ENCODE results near the gene ACADVL.

The ACADVL gene

GRCh38 chr17:7253082-7253481, 33.3 kb downstream of the ACADVL start:
- TF ChIP-seq POLR2AphosphoS5 (IDR thresholded peaks at IDR 0.05; ENCODE audit: borderline replicate concordance, low read depth, low read length) (no peak), FOXP2 (optimal IDR thresholded peaks at IDR 0.05; ENCODE audit: control extremely low read depth, extremely low read length, insufficient read depth) (no peak), EZH2 (IDR thresholded peaks at IDR 0.05) (no peak)
- H3K4me3 ChIP-seq: peak overlapping the region; percentile 91
- no peak for DNase-seq (ENCODE audit: low read depth, low spot score)
- no peaks in the 10 kb centered on the region for H3K9me3 ChIP-seq (ENCODE audit: low read depth, low read length)
- H3K27ac ChIP-seq: peak overlapping the region; percentile 93; the same call in 1 of the 2 replicates
- peaks cover 15% of the 10 kb centered on the region for H3K36me3 ChIP-seq (ENCODE audit: insufficient read depth, low read length)
- H3K9ac ChIP-seq (ENCODE audit: insufficient read length): peak overlapping the region; percentile 90

GRCh38 chr17:7254511-7254910, 34.8 kb downstream of the ACADVL start:
- TF ChIP-seq FOXP2 (optimal IDR thresholded peaks at IDR 0.05; ENCODE audit: control extremely low read depth, extremely low read length, insufficient read depth): no peak
- TF ChIP-seq POLR2AphosphoS5 (IDR thresholded peaks at IDR 0.05; ENCODE audit: borderline replicate concordance, low read depth, low read length): no peak
- TF ChIP-seq EZH2 (IDR thresholded peaks at IDR 0.05): no peak
- no peak overlapping the region for H3K27ac ChIP-seq

DNA sequence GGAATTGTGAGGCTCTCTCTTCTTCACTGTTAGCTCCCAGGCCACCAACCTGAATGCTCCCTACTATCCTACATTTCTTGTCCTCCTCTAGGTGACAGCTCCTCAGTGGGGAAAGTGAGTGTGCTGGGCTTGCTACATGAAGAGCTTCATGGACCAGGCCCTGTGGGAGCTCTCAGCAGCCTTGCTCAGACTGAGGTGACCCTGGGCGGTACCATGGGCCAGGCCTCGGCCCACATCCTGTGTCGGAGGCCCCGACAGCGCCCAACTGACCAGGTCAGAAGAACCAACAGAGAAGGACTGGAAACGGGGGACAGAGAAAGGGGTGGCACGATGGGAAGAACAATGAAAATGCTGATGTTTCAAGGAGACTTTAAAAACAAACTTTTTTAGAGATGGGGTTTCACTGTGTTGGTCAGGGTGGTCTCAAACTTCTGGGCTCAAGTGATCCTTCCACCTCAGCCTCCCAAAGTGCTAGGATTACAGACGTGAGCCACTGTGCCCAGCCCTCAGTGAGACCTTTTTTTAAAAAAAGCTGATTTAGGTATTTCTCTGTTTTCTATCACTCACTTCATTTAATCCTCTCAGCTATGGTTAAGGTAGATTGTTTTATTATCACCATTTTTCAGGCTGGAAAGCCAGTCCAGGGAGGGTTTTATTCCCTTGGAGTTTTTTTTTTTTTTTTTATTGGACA, 37.2 kb downstream of the ACADVL start:
- TF ChIP-seq FOXP2 (optimal IDR thresholded peaks at IDR 0.05; ENCODE audit: control extremely low read depth, extremely low read length, insufficient read depth) (no peak), EZH2 (IDR thresholded peaks at IDR 0.05) (no peak), POLR2AphosphoS5 (IDR thresholded peaks at IDR 0.05; ENCODE audit: borderline replicate concordance, low read depth, low read length) (no peak)
- H3K36me3 ChIP-seq (ENCODE audit: insufficient read depth, low read length): peaks cover 32% of the 10 kb centered on the region
- H3K4me3 ChIP-seq: no peak overlapping the region
- DNase-seq (ENCODE audit: low read depth, low spot score): no peak
- no peaks in the 10 kb centered on the region for H3K9me3 ChIP-seq (ENCODE audit: low read depth, low read length)
- H3K9ac ChIP-seq (ENCODE audit: insufficient read length): no peak overlapping the region
- no peak overlapping the region for H3K27ac ChIP-seq

More at GRCh38 chr17:7254511-7254910, 34.8 kb downstream of the ACADVL start:
- Histone ChIP-seq H3K9me3 (ENCODE audit: low read depth, low read length) (no peaks in the 10 kb centered on the region), H3K36me3 (ENCODE audit: insufficient read depth, low read length) (peaks cover 27% of the 10 kb centered on the region), H3K9ac (ENCODE audit: insufficient read length) (no peak overlapping the region), H3K4me3 (no peak overlapping the region)
- DNase-seq (ENCODE audit: low read depth, low spot score): no peak

DNA sequence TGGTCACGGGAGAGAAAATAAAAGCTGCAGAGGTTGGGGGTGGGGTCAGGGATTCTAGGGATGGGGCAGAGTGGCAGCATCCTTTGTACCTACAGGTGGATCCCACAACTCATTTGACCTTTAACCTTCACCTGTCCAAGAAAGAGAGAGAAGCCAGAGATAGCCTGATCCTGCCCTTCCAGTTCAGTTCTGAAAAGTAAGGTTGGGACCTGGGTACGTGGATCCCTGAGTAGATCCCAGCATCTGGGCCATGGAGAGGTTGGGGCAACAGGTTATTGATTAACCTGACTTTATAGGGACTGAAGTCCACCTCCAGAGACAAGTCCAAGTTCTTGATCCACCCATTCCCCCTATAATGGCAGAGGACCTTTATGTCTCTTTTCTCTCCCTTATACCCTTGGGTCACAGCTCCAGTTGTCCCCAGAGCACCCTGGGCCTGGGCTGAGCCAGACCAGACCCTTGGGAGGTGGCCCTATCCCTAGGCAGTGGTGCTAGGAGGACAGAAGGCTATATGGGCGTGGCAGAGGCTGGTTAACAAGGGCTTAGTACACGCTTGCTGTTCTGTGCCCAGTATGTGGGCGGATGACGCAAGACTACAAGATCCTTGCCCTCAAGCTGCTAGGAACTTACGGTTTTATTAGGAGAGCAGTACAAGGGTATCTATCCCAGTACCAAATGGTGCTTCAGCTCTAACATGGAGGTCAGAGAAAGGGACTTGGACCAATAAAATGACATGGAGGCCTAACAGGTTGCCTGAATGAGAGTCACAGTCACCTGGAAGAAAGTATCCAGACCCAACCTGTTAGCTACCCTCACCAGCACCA, 39.2 kb downstream of the ACADVL start:
- H3K9me3 ChIP-seq (ENCODE audit: low read depth, low read length): no peaks in the 10 kb centered on the region
- H3K27ac ChIP-seq: peak overlapping the region; percentile 84
- peak overlapping the region; percentile 57 for H3K9ac ChIP-seq (ENCODE audit: insufficient read length)
- peaks cover 31% of the 10 kb centered on the region for H3K36me3 ChIP-seq (ENCODE audit: insufficient read depth, low read length)
- no peak overlapping the region for H3K4me3 ChIP-seq
- no peak for DNase-seq (ENCODE audit: low read depth, low spot score)
- TF ChIP-seq POLR2AphosphoS5 (IDR thresholded peaks at IDR 0.05; ENCODE audit: borderline replicate concordance, low read depth, low read length) (no peak), FOXP2 (optimal IDR thresholded peaks at IDR 0.05; ENCODE audit: control extremely low read depth, extremely low read length, insufficient read depth) (no peak), EZH2 (IDR thresholded peaks at IDR 0.05) (no peak)

GRCh38 chr17:7259555-7259889, 39.8 kb downstream of the ACADVL start:
- TF ChIP-seq EZH2 (IDR thresholded peaks at IDR 0.05) (no peak), POLR2AphosphoS5 (IDR thresholded peaks at IDR 0.05; ENCODE audit: borderline replicate concordance, low read depth, low read length) (no peak), FOXP2 (optimal IDR thresholded peaks at IDR 0.05; ENCODE audit: control extremely low read depth, extremely low read length, insufficient read depth) (no peak)
- peak overlapping the region; percentile 57 for H3K9ac ChIP-seq (ENCODE audit: insufficient read length)
- H3K36me3 ChIP-seq (ENCODE audit: insufficient read depth, low read length): peaks cover 25% of the 10 kb centered on the region
- no peaks in the 10 kb centered on the region for H3K9me3 ChIP-seq (ENCODE audit: low read depth, low read length)
- no peak for DNase-seq (ENCODE audit: low read depth, low spot score)
- peak overlapping the region; percentile 84 for H3K27ac ChIP-seq
- no peak overlapping the region for H3K4me3 ChIP-seq

DNA sequence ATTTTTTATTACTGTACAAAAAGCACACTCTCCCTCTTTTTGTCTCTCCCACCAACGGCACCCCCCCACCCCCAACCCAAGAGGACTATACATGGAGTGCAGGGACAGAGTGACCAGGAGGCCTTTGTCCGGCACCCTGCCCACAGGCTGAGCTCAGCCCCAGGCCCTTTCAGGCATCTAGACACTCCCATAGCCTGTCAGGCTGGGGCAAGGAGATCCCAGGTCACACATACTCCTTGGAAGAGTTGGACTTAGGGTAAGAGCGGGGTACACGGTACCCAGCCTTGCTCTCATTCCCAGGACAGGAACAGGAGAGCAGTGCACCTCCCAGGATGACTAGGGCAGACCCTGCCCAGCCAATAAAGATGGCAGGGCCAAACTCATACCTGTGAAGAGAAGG, 40.4 kb downstream of the ACADVL start:
- DNase-seq (ENCODE audit: low read depth, low spot score): no peak
- H3K4me3 ChIP-seq: no peak overlapping the region
- H3K9ac ChIP-seq (ENCODE audit: insufficient read length): no peak overlapping the region
- H3K27ac ChIP-seq: peak overlapping the region; percentile 84; the same call in 1 of the 2 replicates
- TF ChIP-seq POLR2AphosphoS5 (IDR thresholded peaks at IDR 0.05; ENCODE audit: borderline replicate concordance, low read depth, low read length) (no peak), FOXP2 (optimal IDR thresholded peaks at IDR 0.05; ENCODE audit: control extremely low read depth, extremely low read length, insufficient read depth) (no peak), EZH2 (IDR thresholded peaks at IDR 0.05) (no peak)
- H3K36me3 ChIP-seq (ENCODE audit: insufficient read depth, low read length): peaks cover 20% of the 10 kb centered on the region
- no peaks in the 10 kb centered on the region for H3K9me3 ChIP-seq (ENCODE audit: low read depth, low read length)

DNA sequence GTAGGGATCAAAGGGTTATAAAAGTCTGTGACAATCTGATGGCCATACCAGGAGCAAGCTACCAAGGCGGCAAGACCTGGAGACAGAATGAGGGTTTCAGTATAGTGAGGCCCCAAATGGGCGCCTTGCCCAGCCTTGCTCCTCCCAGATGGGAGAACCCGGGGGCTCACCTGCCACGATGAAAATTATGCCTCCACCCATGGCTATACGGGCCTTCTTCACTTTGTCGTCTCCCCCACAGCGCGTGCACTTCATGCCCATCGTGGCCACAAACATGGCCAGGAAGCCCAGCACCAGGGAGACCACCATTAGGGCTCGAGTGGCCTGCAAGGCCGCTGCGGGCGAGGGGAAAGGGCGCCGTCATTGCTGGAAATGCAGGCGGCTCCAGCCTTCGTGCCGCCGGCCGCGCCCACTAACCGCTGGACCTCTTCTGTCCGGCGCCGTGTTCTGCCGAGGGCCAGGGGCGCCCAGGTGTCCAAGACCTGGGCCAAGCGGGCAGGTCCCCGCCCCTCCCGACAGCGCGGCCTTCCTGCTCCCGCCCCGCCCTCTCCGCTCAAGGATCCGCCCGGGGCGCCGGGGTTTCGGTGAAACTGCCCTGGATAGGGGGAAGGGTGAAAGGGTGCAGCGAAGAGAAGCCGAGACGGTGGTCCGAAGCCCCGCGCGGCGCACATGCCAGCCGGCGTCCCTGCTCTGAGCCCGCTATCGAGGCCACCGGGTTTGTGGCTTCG, 41.1 kb downstream of the ACADVL start:
- Histone ChIP-seq H3K9me3 (ENCODE audit: low read depth, low read length) (no peaks in the 10 kb centered on the region), H3K9ac (ENCODE audit: insufficient read length) (no peak overlapping the region), H3K4me3 (no peak overlapping the region), H3K27ac (no peak overlapping the region), H3K36me3 (ENCODE audit: insufficient read depth, low read length) (peaks cover 17% of the 10 kb centered on the region)
- no peak for DNase-seq (ENCODE audit: low read depth, low spot score)
- TF ChIP-seq FOXP2 (optimal IDR thresholded peaks at IDR 0.05; ENCODE audit: control extremely low read depth, extremely low read length, insufficient read depth) (no peak), POLR2AphosphoS5 (IDR thresholded peaks at IDR 0.05; ENCODE audit: borderline replicate concordance, low read depth, low read length) (no peak)
